Mesendoderm (in vitro differentiated cells): ENCODE measurements around the gene DOCK8.

Source experiments
- DNase-seq: peaks from one replicate; pipeline ENCODE4 v3.0.0; 2013
- H2AK5ac ChIP-seq: 2 replicates; pipeline ENCODE4 v1.6.1; 2013; ENCODE audit warnings: low read length, inconsistent platforms
- H2BK120ac ChIP-seq: 2 replicates; pipeline ENCODE4 v1.6.1; 2013; ENCODE audit warnings: low read depth, mild to moderate bottlenecking, low read length, moderate library complexity, mixed read lengths
- H2BK15ac ChIP-seq: replicated peaks from 2 replicates; pipeline ENCODE4 v1.6.1; 2013; ENCODE audit warnings: low read depth, mild to moderate bottlenecking, moderate library complexity
- H2BK5ac ChIP-seq: 2 replicates; pipeline ENCODE4 v1.6.1; 2013; ENCODE audit warnings: low read length, inconsistent platforms
- H3K18ac ChIP-seq: 2 replicates; pipeline ENCODE4 v1.6.1; 2013; ENCODE audit warnings: mild to moderate bottlenecking, low read length, mixed read lengths
- H3K23ac ChIP-seq: one replicate; pipeline ENCODE4 v1.6.1; 2013; ENCODE audit warnings: low read length
- H3K27ac ChIP-seq: 2 replicates; pipeline ENCODE4 v1.5.1; 2013; ENCODE audit warnings: low read depth, mild to moderate bottlenecking, inconsistent platforms, low read length, moderate library complexity
- H3K27me3 ChIP-seq: 2 replicates; pipeline ENCODE4 v1.6.1; 2013; ENCODE audit warnings: low read length, control low read depth, mild to moderate bottlenecking, inconsistent platforms; ENCODE audit not compliant: insufficient read depth, poor library complexity
- H3K36me3 ChIP-seq: 2 replicates; pipeline ENCODE4 v1.6.1; 2013; ENCODE audit warnings: low read length, inconsistent platforms; ENCODE audit not compliant: control insufficient read depth, insufficient read depth
- H3K4ac ChIP-seq: one replicate; pipeline ENCODE4 v1.6.1; 2013; ENCODE audit warnings: low read depth, mild to moderate bottlenecking, low read length, moderate library complexity
- H3K4me1 ChIP-seq: 2 replicates; pipeline ENCODE4 v1.6.1; 2013; ENCODE audit warnings: low read depth, low read length, inconsistent platforms; ENCODE audit not compliant: control insufficient read depth
- H3K4me2 ChIP-seq: 2 replicates; pipeline ENCODE4 v1.6.1; 2013; ENCODE audit warnings: low read length
- H3K4me3 ChIP-seq: 2 replicates; pipeline ENCODE4 v1.5.1; 2013; ENCODE audit warnings: mild to moderate bottlenecking, low read length
- H3K56ac ChIP-seq: one replicate; pipeline ENCODE4 v1.6.1; 2013; ENCODE audit warnings: low read length
- H3K79me1 ChIP-seq: 2 replicates; pipeline ENCODE4 v1.6.1; 2013; ENCODE audit warnings: low read length, inconsistent platforms
- H3K79me2 ChIP-seq: 2 replicates; pipeline ENCODE4 v1.6.1; 2013; ENCODE audit warnings: mild to moderate bottlenecking, low read length; ENCODE audit not compliant: control insufficient read depth, insufficient read depth
- H3K9ac ChIP-seq: 2 replicates; pipeline ENCODE4 v1.6.1; 2013; ENCODE audit warnings: low read length, inconsistent platforms
- H4K5ac ChIP-seq: one replicate; pipeline ENCODE4 v1.6.1; 2013; ENCODE audit warnings: low read length
- H4K8ac ChIP-seq: one replicate; pipeline ENCODE4 v1.6.1; 2013; ENCODE audit warnings: low read depth, mild to moderate bottlenecking, control low read depth, low read length, moderate library complexity
- WGBS: extraction: QIAGEN DNeasy Blood & Tissue Kit; methylation state at CpG from one replicate; pipeline ENCODE4 v1.1.7; 2013; ENCODE audit warnings: low lambda C conversion rate, missing lambda C conversion rate; ENCODE audit not compliant: insufficient coverage; ENCODE audit errors: extremely low coverage; 5-methylcytosine and 5-hydroxymethylcytosine counted together

DOCK8 gene

DNA sequence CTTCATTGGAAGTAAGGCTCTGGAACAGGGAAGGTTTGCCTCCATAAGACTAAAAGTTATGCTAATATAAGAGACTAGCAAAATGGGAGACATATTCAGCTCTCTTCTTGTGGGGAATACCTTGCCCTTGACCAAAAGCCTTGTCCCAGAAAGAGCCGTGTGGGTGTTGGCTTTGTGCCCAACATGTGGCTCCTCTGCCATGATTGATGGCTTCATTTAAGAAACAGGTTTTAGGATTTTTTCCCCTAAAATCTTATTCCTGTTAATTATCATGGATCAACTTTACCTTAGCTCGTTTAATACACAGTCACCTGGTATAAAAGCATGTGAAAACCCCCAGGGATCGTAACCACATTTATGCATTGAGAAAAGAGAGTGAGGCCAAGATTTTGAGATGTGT lies 38.9 kb downstream of the DOCK8 start:
- Histone ChIP-seq H3K56ac (no peak overlapping the region), H3K4me3 (no peak overlapping the region), H3K18ac (no peak overlapping the region), H2BK15ac (no peak overlapping the region), H2BK5ac (no peak overlapping the region), H3K9ac (no peak overlapping the region), H3K79me1 (no peaks in the 10 kb centered on the region), H3K27me3 (peaks cover 1% of the 10 kb centered on the region), H3K4me2 (no peak overlapping the region), H3K27ac (no peak overlapping the region), H3K4me1 (no peaks in the 10 kb centered on the region), H3K23ac (no peak overlapping the region), H3K79me2 (no peaks in the 10 kb centered on the region), H3K36me3 (no peaks in the 10 kb centered on the region), H4K8ac (no peak overlapping the region), H2AK5ac (no peak overlapping the region), H2BK120ac (no peak overlapping the region), H3K4ac (no peak overlapping the region), H4K5ac (no peak overlapping the region)
- no peak for DNase-seq
- WGBS: no CpG with 5 or more reads among the region's 3 CpGs

DNA sequence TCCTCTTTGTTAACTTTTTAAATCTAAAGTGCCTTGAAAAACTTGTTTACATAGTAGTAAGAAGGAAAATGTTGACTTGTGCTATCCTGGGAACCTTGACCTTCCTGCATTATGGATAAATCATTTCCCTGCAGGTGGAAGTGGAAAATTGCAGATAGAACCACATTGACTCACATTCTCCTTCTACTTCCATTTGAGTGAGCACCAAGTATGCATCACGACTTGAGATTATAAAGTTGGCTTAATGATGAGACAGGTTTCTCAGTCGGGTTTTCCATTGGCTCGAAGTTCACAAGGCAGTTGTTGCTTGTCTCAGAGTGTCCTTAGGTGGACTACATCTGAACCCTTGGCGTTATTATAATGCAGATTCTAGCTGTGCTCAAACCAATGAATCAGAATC lies 39.9 kb downstream of the DOCK8 start:
- H3K4me1 ChIP-seq: no peaks in the 10 kb centered on the region
- H3K36me3 ChIP-seq: no peaks in the 10 kb centered on the region
- H3K56ac ChIP-seq: no peak overlapping the region
- no peak overlapping the region for H2BK15ac ChIP-seq
- H3K27ac ChIP-seq: no peak overlapping the region
- H2BK120ac ChIP-seq: no peak overlapping the region
- no peak overlapping the region for H3K9ac ChIP-seq
- H3K4me2 ChIP-seq: no peak overlapping the region
- H3K27me3 ChIP-seq: no peaks in the 10 kb centered on the region
- no peak overlapping the region for H3K18ac ChIP-seq
- H4K5ac ChIP-seq: no peak overlapping the region
- no peak overlapping the region for H3K4ac ChIP-seq
- no peaks in the 10 kb centered on the region for H3K79me1 ChIP-seq
- no peak overlapping the region for H3K4me3 ChIP-seq
- no peak for DNase-seq
- no peak overlapping the region for H3K23ac ChIP-seq
- no peak overlapping the region for H4K8ac ChIP-seq
- no CpG with 5 or more reads among the region's 4 CpGs for WGBS
- H3K79me2 ChIP-seq: no peaks in the 10 kb centered on the region
- H2AK5ac ChIP-seq: no peak overlapping the region
- no peak overlapping the region for H2BK5ac ChIP-seq

DNA sequence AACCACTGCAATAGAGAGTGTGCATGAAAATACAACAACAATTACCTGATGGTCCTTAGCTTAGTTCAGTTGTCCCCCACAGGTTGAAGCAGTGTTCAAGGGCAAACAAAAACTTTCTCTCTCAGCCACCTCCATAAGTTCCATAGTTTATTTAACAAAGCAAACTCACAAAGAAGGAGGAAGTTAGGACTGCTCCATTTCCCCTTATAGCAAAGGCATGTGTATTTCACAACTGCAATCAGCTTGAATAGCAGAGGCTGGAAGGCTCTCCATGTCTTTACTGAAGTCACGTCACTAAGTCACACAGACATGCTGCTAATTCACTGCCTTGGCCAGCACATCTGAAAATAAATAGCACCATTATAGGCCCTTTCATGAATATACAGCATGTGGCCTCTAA lies 43.3 kb downstream of the DOCK8 start:
- Histone ChIP-seq H3K23ac (no peak overlapping the region), H4K8ac (no peak overlapping the region), H3K27ac (no peak overlapping the region), H3K4me3 (no peak overlapping the region), H2AK5ac (no peak overlapping the region), H3K4ac (no peak overlapping the region), H3K18ac (no peak overlapping the region), H4K5ac (no peak overlapping the region), H2BK5ac (no peak overlapping the region), H3K36me3 (no peaks in the 10 kb centered on the region), H3K4me2 (no peak overlapping the region), H3K79me2 (no peaks in the 10 kb centered on the region), H2BK120ac (no peak overlapping the region), H3K4me1 (peaks cover 2% of the 10 kb centered on the region), H3K27me3 (no peaks in the 10 kb centered on the region), H3K56ac (no peak overlapping the region), H3K9ac (no peak overlapping the region), H3K79me1 (no peaks in the 10 kb centered on the region), H2BK15ac (no peak overlapping the region)
- no CpG with 5 or more reads among the region's 1 CpG for WGBS
- DNase-seq: no peak

DNA sequence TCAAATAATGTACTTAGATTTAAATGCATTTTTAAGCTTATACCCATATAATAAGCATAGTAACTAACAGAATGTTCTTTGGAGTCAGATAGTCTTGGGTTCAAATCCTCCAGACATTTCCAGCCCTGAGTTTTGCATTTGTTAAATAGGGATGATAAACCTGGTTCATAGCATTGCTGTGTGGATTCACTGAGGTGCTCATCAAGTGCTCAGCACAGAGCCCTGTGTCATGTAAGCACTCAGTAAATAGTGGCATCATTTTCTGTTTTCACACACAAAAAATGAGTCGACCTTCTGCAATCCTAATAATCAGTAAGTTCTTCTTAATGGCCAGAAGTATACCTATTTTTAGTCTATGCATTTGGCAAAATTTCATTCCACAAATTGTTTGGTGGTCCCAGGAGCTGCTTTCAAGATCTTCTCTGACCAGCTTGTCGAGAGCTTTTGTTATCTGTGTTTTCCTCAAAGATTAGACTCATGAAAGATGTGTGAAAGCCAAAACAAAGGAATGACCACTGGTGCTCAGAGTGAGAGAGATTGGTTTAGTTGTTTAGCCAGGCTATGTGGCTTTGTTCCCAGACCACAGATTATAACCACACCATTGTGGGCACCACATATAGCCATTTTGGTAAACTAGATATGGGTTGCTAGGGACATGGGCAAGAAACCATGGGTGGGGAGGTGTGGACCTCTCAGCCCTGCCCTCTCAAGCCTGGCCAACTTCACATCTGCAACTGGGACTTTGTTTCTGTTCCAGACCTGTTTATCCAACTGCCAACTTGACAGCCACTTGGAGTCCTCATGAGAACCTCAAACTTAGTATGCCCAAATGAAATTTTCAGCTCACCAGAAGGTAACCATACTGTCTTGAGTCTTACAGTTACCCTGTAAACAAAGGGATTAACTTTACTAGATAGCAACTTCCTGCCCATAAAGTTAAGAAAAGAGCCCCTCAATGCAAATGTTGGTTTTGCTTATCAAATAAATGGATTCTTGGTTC lies 45.0 kb downstream of the DOCK8 start:
- no peaks in the 10 kb centered on the region for H3K36me3 ChIP-seq
- no peaks in the 10 kb centered on the region for H3K27me3 ChIP-seq
- H3K18ac ChIP-seq: no peak overlapping the region
- H3K79me1 ChIP-seq: no peaks in the 10 kb centered on the region
- H3K23ac ChIP-seq: no peak overlapping the region
- H3K4me3 ChIP-seq: no peak overlapping the region
- H2AK5ac ChIP-seq: no peak overlapping the region
- WGBS: no CpG with 5 or more reads among the region's 2 CpGs
- no peak overlapping the region for H3K9ac ChIP-seq
- peak overlapping the region; percentile 64 for H2BK5ac ChIP-seq
- peak overlapping the region; percentile 21 for H3K4me2 ChIP-seq
- no peak overlapping the region for H2BK15ac ChIP-seq
- H4K5ac ChIP-seq: no peak overlapping the region
- H3K4ac ChIP-seq: no peak overlapping the region
- H3K27ac ChIP-seq: peak overlapping the region; percentile 81
- H4K8ac ChIP-seq: no peak overlapping the region
- peaks cover 2% of the 10 kb centered on the region for H3K4me1 ChIP-seq
- no peaks in the 10 kb centered on the region for H3K79me2 ChIP-seq
- DNase-seq: peak; percentile 89
- H3K56ac ChIP-seq: peak overlapping the region; percentile 47
- H2BK120ac ChIP-seq: no peak overlapping the region

DNA sequence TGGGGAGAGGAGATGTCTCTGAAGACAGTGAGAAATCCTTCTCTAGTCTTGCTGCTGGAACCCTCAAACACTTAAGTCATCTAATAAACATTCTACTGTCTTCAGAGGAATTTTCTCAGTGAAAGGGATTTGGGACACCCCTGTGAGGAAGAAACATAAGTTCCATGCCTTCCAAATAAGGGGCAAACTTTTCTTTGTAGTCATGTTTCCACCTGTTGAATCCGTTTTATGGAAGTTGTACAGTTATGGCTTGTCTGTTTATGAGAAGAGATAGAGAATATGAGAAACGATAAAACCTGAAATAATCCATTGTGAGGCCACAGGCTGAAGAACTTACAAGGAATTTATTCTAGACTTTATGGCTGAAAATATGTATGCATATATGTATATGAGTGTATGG lies 49.6 kb downstream of the DOCK8 start:
- Histone ChIP-seq H2AK5ac (no peak overlapping the region), H2BK15ac (no peak overlapping the region), H3K4ac (no peak overlapping the region), H3K36me3 (no peaks in the 10 kb centered on the region), H3K4me2 (no peak overlapping the region), H3K56ac (no peak overlapping the region), H3K27me3 (no peaks in the 10 kb centered on the region), H4K5ac (no peak overlapping the region), H3K9ac (no peak overlapping the region), H4K8ac (no peak overlapping the region), H3K18ac (no peak overlapping the region), H3K79me1 (no peaks in the 10 kb centered on the region), H3K27ac (no peak overlapping the region), H3K4me1 (peaks cover 2% of the 10 kb centered on the region), H3K79me2 (no peaks in the 10 kb centered on the region), H3K23ac (no peak overlapping the region), H2BK5ac (no peak overlapping the region), H3K4me3 (no peak overlapping the region), H2BK120ac (no peak overlapping the region)
- no peak for DNase-seq
- no CpG with 5 or more reads among the region's 2 CpGs for WGBS
